HepG2 (cell line): ENCODE measurements around the gene LYRM4. TPM values are rescaled to one million over a fixed set of nuclear protein-coding genes. Genes with fewer than 3 reads are reported as not detected.

ENCODE experiments used
- ATF4 ChIP-seq, 2 experiments: fragments of 450-650 bp in 1 of 2; sonication (generic) in 1 of 2; formaldehyde crosslinking; IDR thresholded peaks; 2 replicates each; pipeline versions ENCODE4 v1.5.0 to v1.8.0; 2020 to 2022; ENCODE audit warnings: mild to moderate bottlenecking in 1 of 2, missing genetic modification reagents in 1 of 2
- DNMT1 ChIP-seq: sonication (generic); formaldehyde crosslinking; IDR thresholded peaks from 2 replicates; pipeline ENCODE4 v1.5.1; 2020; ENCODE audit warnings: mild to moderate bottlenecking, missing genetic modification reagents
- HOXA7 ChIP-seq: sonication (generic); formaldehyde crosslinking; IDR thresholded peaks from 2 replicates; pipeline ENCODE4 v1.8.1; 2022; ENCODE audit warnings: mild to moderate bottlenecking, missing genetic modification reagents, moderate library complexity
- MTA1 ChIP-seq: sonication (generic); formaldehyde crosslinking; IDR thresholded peaks from 2 replicates; pipeline ENCODE4 v1.4.0; 2020; ENCODE audit warnings: missing genetic modification reagents, mild to moderate bottlenecking, borderline replicate concordance
- NCOR1 ChIP-seq: fragments of 200-600 bp; sonication (generic); IDR thresholded peaks from 2 replicates; pipeline ENCODE4 v1.7.0; 2017; ENCODE audit warnings: antibody characterized with exemption, low read length, borderline replicate concordance
- PHB2 ChIP-seq: fragments of 450-650 bp; IDR thresholded peaks from 2 replicates; pipeline ENCODE4 v1.6.1; 2018; ENCODE audit not compliant: partially characterized antibody
- RXRB ChIP-seq: IDR thresholded peaks from 2 replicates; pipeline ENCODE4 v1.6.1; 2016; ENCODE audit warnings: borderline replicate concordance, missing genetic modification reagents, missing compliant biosample characterization
- SETDB1 ChIP-seq: sonication (generic); formaldehyde crosslinking; IDR thresholded peaks from 2 replicates; pipeline ENCODE4 v1.5.1; 2020; ENCODE audit warnings: missing genetic modification reagents, mild to moderate bottlenecking, borderline replicate concordance
- ZNF772 ChIP-seq: sonication (generic); formaldehyde crosslinking; IDR thresholded peaks from 2 replicates; pipeline ENCODE4 v1.5.0; 2020; ENCODE audit warnings: mild to moderate bottlenecking, missing genetic modification reagents
- ZNF790 ChIP-seq: sonication (generic); formaldehyde crosslinking; IDR thresholded peaks from 2 replicates; pipeline ENCODE4 v1.8.0; 2022; ENCODE audit warnings: missing genetic modification reagents, mild to moderate bottlenecking, borderline replicate concordance
- ZNF841 ChIP-seq: sonication (generic); formaldehyde crosslinking; IDR thresholded peaks from 2 replicates; pipeline ENCODE4 v1.8.1; 2023; ENCODE audit warnings: missing genetic modification reagents, borderline replicate concordance
- ZSCAN25 ChIP-seq: sonication (generic); formaldehyde crosslinking; IDR thresholded peaks from 2 replicates; pipeline ENCODE4 v1.8.0; 2022; ENCODE audit warnings: mild to moderate bottlenecking, missing genetic modification reagents
- polyA plus RNA-seq, 8 experiments: library from polyadenylated mRNA; depleted of rRNA in 3 of 8; stranded (reverse) in 7 of 8; unstranded in 1 of 8; fragments of >200 nt; fragmentation: Illumina TruSeq in 4 of 8; extraction: Trizol in 4 of 8; gene quantifications; 2 replicates each; pipeline versions ENCODE4 v1.2.1 to v1.2.3, GENCODE V29; 2011 to 2016; ENCODE audit warnings: low read depth in 4 of 8, missing spikeins in 1 of 8, mixed read lengths in 1 of 8; ENCODE audit not compliant: insufficient read depth in 1 of 8
- total RNA-seq, 5 experiments: library from RNA; depleted of rRNA; stranded (reverse); fragments of >200 nt; fragmentation: Illumina TruSeq; extraction: Trizol; gene quantifications; 2 replicates each; pipeline ENCODE4 v1.2.3, GENCODE V29; 2016; ENCODE audit warnings: low read depth in 1 of 5
- TF ChIP-seq, protein P1 (sequence below): sonication (generic); formaldehyde crosslinking; IDR thresholded peaks from 2 replicates; pipeline ENCODE4 v1.5.1; 2020; ENCODE audit warnings: missing genetic modification reagents, mild to moderate bottlenecking, borderline replicate concordance
- TF ChIP-seq, protein P2 (sequence below): IDR thresholded peaks from 2 replicates; pipeline ENCODE4 v1.4.0; 2020; ENCODE audit warnings: mild to moderate bottlenecking, missing genetic modification reagents
- TF ChIP-seq, protein P3 (sequence below): sonication (generic); formaldehyde crosslinking; IDR thresholded peaks from one replicate; pipeline ENCODE4 v1.5.1; 2020; ENCODE audit warnings: mild to moderate bottlenecking, missing genetic modification reagents; ENCODE audit errors: not compliant biosample characterization

LYRM4 gene
- total and polyA plus RNA-seq, 2 of the 13 experiments (the other 11 are each of a cell fraction or from before 2014, with no cell fraction given) = 64.6 to 67.5 TPM

DNA sequence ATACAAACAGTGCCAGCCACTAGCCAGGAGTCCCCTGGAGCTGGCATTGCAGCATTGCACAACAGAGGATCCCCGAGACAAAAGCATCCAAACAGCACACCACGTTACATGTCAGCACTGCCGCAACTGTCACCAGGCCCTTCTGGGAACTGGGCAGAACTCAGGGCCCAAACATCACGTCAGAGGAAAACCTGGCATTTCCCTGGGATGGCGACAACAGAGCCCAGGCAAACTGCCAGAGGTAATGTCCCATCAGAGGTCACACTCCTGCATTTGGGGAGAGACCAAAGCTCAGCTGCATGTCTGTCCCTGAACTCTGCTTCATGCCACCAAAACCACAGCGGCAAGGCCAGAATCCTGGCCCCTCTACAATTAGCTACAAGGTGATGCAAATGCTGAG is 139.3 kb downstream of the LYRM4 start (continued):
- TF ChIP-seq, protein P1, sequence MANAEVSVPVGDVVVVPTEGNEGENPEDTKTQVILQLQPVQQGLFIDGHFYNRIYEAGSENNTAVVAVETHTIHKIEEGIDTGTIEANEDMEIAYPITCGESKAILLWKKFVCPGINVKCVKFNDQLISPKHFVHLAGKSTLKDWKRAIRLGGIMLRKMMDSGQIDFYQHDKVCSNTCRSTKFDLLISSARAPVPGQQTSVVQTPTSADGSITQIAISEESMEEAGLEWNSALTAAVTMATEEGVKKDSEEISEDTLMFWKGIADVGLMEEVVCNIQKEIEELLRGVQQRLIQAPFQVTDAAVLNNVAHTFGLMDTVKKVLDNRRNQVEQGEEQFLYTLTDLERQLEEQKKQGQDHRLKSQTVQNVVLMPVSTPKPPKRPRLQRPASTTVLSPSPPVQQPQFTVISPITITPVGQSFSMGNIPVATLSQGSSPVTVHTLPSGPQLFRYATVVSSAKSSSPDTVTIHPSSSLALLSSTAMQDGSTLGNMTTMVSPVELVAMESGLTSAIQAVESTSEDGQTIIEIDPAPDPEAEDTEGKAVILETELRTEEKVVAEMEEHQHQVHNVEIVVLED = no peak
- TF ChIP-seq, protein P2, sequence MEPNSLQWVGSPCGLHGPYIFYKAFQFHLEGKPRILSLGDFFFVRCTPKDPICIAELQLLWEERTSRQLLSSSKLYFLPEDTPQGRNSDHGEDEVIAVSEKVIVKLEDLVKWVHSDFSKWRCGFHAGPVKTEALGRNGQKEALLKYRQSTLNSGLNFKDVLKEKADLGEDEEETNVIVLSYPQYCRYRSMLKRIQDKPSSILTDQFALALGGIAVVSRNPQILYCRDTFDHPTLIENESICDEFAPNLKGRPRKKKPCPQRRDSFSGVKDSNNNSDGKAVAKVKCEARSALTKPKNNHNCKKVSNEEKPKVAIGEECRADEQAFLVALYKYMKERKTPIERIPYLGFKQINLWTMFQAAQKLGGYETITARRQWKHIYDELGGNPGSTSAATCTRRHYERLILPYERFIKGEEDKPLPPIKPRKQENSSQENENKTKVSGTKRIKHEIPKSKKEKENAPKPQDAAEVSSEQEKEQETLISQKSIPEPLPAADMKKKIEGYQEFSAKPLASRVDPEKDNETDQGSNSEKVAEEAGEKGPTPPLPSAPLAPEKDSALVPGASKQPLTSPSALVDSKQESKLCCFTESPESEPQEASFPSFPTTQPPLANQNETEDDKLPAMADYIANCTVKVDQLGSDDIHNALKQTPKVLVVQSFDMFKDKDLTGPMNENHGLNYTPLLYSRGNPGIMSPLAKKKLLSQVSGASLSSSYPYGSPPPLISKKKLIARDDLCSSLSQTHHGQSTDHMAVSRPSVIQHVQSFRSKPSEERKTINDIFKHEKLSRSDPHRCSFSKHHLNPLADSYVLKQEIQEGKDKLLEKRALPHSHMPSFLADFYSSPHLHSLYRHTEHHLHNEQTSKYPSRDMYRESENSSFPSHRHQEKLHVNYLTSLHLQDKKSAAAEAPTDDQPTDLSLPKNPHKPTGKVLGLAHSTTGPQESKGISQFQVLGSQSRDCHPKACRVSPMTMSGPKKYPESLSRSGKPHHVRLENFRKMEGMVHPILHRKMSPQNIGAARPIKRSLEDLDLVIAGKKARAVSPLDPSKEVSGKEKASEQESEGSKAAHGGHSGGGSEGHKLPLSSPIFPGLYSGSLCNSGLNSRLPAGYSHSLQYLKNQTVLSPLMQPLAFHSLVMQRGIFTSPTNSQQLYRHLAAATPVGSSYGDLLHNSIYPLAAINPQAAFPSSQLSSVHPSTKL = peak; percentile 55
- TF ChIP-seq HOXA7 (CRISPR knock-in tag) (no peak), ATF4 (CRISPR knock-in tag; IDR thresholded peaks at IDR 0.05) (no peak), RXRB (CRISPR knock-in tag) (peak; percentile 17; the same call in 1 of the 2 replicates), MTA1 (CRISPR knock-in tag) (peak; percentile 68; the same call in 1 of the 2 replicates), ZNF841 (CRISPR knock-in tag) (no peak), ZSCAN25 (CRISPR knock-in tag) (no peak), SETDB1 (no peak), ZNF772 (CRISPR knock-in tag) (no peak), ZNF790 (CRISPR knock-in tag) (no peak), PHB2 (no peak), DNMT1 (CRISPR knock-in tag) (no peak), NCOR1 (0 out of 2 replicates have a peak, but pooled peaks have one; percentile 18)
- TF ChIP-seq, protein P3, sequence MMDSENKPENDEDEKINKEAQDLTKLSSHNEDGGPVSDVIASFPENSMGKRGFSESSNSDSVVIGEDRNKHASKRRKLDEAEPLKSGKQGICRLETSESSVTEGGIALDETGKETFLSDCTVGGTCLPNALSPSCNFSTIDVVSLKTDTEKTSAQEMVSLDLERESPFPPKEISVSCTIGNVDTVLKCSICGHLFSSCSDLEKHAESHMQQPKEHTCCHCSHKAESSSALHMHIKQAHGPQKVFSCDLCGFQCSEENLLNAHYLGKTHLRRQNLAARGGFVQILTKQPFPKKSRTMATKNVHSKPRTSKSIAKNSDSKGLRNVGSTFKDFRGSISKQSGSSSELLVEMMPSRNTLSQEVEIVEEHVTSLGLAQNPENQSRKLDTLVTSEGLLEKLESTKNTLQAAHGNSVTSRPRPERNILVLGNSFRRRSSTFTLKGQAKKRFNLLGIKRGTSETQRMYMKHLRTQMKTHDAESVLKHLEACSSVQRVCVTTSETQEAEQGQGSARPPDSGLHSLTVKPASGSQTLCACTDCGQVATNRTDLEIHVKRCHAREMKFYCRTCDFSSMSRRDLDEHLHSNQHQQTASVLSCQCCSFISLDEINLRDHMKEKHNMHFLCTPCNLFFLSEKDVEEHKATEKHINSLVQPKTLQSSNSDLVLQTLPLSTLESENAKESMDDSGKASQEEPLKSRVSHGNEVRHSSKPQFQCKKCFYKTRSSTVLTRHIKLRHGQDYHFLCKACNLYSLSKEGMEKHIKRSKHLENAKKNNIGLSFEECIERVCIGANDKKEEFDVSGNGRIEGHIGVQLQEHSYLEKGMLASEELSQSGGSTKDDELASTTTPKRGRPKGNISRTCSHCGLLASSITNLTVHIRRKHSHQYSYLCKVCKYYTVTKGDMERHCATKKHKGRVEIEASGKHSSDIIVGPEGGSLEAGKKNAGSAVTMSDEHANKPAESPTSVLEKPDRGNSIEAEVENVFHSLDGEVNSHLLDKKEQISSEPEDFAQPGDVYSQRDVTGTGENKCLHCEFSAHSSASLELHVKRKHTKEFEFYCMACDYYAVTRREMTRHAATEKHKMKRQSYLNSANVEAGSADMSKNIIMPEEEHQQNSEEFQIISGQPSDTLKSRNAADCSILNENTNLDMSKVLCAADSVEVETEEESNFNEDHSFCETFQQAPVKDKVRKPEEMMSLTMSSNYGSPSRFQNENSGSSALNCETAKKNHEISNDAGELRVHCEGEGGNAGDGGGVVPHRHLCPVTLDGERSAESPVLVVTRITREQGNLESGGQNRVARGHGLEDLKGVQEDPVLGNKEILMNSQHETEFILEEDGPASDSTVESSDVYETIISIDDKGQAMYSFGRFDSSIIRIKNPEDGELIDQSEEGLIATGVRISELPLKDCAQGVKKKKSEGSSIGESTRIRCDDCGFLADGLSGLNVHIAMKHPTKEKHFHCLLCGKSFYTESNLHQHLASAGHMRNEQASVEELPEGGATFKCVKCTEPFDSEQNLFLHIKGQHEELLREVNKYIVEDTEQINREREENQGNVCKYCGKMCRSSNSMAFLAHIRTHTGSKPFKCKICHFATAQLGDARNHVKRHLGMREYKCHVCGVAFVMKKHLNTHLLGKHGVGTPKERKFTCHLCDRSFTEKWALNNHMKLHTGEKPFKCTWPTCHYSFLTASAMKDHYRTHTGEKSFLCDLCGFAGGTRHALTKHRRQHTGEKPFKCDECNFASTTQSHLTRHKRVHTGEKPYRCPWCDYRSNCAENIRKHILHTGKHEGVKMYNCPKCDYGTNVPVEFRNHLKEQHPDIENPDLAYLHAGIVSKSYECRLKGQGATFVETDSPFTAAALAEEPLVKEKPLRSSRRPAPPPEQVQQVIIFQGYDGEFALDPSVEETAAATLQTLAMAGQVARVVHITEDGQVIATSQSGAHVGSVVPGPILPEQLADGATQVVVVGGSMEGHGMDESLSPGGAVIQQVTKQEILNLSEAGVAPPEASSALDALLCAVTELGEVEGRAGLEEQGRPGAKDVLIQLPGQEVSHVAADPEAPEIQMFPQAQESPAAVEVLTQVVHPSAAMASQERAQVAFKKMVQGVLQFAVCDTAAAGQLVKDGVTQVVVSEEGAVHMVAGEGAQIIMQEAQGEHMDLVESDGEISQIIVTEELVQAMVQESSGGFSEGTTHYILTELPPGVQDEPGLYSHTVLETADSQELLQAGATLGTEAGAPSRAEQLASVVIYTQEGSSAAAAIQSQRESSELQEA (CRISPR knock-in tag) = no peak
